Stimulated activated CD4-positive, alpha-beta T cell treated with anti-CD3 and anti-CD28 coated beads, Interleukin-1b, Interleukin-23, amount 100 ng/mL, for 24 hours (primary cell): Measurements from ENCODE around the gene C6orf136.
"Not testable (repeated sequence)": the region's sequence is repeated elsewhere in the genome, so short reads cannot be mapped to it uniquely, and the experiment has no call there.

Experiments used
- DNase-seq, 4 experiments: peaks; one replicate each; pipeline ENCODE4 v3.0.0-alpha.2; 2020; ENCODE audit warnings: low read depth in 4 of 4, low spot score in 1 of 4

C6orf136 gene

DNA sequence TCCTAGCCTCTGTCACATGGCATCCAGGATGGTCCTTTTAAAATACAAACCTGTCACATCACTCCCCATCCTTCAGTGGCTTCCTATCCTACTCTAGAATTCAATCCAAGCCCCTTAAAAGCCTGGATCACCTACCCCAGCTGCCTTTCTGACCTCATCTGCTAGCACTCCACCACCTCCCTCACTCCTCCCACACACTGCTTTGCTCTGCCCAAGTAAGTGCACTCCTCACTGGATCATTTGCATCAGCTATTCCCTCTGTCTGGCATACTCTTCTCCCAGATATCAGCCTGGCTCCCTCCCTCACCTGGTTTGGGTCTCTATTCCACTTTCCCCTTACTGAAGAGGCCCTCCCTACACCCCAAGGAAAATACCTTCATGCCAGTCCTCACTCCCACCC is 10.5 kb downstream of the C6orf136 start:
- DNase-seq: no peak

DNA sequence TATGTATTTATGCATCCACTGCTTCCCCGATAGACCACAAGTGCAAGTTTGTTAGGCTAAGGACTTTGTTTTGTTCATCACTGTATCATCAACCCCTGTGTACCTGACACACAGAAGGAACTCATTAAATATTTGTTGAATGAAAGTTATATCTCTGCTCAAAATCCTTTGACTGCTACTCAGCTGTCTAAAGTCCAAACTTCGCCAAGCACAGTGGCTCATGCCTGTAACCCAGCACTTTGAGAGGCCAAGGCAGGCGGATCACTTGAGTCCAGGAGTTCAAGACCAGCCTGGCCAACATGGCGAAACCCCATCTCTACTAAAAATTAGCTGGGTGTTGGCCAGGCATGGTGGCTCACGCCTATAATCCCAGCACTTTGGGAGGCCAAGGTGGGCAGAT is 11.0 kb downstream of the C6orf136 start:
- not testable (repeated sequence) for DNase-seq

DNA sequence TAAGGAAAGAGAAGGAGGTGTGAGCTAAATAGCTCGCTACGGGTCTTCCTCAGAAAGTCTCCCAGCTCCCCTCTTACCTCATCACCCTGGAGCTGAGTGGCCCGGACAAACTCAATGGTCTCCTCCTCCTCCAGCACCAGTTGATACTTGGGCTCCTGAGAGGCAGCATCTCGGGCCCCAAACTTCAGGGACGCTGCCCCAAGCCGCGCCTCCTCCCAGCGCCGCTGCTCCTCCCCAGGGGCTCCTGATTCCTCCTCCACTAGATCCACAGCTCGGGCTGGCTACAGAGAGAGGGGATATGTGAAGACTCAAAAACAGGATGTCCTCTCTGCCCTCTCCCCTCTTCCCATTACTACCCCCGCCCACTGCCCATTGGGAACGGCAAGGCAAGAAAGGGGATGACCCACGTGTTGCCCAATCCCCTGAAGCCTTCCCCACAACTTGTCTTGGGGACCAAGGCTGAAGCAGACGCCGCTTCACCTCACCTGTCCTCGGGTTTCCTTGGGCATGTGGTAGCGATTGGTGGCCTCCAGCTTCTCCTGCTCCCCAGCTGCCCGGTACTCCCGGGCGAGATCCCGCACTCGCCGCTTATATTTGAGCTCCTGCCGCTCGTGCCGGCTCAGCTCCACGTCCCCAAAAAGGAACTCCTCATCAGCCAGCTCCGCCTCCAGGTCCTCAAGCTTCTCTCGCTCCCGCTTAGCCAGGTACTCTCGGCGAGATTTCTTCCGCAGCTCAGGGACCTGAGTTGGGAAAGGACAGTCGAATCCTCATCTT is 18.2 kb downstream of the C6orf136 start:
- no peak for DNase-seq

GRCh38 chr6:30666300-30666699 is 19.4 kb downstream of the C6orf136 start:
- not testable (repeated sequence) for DNase-seq

GRCh38 chr6:30670760-30671527 is 24.0 kb downstream of the C6orf136 start:
- no peak for DNase-seq

DNA sequence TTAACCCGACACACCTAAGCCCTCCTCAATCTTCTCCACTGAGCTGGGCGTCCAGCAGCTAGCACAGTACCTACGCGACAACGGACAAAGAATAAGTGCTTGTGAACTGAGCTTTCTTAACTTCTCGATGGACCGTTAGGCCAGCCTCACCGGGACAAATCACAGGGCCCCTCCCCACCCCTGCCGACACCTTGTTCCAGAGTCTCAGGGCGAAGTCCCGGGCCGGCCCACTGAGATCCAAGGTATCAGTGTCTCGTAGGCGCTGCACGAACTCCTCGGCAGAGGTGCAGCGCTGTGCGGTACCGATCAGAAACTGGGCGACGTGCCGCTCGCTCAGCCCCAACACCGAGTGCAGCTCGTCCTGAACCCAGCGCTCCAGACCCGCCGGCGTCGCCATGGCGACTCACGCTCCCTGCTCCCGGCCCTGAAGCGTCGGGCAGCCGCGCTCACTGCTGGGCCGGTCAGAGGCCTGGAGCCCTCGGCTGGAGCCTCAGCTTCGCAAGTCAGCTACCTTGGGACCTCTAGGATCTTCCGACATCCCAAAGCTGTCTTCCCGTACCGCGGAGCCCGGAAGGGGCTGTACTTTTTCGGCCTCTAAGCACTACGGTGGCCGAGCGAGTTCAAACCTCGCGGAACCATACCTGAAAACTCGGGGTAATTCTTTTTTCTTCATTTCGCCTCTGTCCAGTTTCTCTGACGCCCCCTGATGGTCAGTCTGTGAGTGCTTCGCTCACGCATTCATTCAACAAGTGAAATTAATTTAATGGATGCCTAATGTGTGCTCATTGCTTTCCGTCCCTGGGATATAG is 25.7 kb downstream of the C6orf136 start, which contains the start of gene DHX16:
DHX16 (minus strand) TSS at position 562 of the 809 bp plus-strand sequence; CDS start at position 397, 165 bp downstream.
- peak; percentile 73 to 88 (median 81) for DNase-seq

DNA sequence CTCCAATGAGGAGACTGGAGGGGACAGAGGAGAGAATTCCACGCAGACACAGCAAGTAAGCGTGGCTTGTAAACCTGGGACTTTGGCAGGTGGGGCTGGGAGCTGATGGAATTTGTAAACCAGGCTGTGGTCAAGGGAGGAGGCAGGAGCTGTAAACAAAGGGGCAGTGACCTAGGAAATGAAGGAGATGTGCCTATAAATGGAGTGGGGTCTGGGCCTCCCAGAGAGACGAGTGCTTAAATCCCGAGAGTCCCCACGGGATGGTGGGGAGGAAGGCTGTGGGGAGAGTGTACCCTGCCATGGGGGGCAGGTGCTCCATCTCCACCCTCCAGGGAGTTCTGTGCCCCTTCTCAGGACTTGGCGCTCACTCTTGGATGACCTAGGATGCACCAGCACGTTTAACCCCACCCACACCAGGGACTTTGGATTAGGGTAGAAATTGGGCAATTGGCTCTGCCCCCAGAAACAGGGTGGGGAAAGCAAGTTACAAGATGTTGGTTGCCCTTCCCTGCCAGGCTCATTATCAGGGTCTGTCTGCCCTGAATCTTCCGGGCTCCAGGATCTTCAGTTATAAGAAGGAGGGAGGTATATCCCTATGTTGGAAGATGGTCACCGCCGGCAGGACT is 29.8 kb downstream of the C6orf136 start:
- no peak for DNase-seq

DNA sequence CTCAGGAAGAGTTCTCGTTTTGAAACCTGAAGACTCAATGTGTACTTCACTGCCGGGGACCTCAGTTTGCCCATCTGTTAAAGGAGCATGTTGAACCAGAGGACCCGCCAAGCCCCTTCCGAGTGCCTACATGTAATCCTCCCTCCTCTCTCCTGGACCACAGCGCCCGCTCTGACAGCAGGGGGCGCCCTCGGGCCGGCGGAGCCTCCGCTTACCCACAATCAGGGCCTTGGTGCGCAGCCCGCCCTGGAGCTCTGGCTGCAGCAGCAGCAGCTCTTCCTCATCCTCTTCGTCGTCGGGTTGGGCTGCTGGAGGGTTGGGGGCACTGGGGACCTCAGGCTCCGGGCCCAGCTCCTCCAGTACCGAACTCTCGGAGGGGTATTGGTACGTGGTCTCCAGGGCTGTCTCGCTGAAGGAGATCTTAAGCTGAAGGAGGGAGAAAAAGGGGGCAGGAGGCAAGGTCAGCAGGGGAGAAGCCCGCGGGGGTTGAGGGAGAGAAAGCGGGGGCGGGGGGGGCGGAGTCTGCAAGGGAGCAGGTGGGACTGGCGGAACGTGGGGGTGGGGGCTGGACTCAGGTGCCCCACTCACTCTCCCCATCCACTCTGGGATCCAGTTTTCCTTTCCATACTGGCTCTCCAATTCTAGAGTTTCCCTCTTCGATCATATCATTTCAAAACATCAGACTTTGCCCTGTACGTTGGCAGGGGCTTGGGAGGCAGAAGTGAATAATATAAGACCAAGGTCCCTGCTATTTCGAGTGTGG is 32.2 kb downstream of the C6orf136 start:
- DNase-seq: peak; percentile 82 to 88 (median 86)

DNA sequence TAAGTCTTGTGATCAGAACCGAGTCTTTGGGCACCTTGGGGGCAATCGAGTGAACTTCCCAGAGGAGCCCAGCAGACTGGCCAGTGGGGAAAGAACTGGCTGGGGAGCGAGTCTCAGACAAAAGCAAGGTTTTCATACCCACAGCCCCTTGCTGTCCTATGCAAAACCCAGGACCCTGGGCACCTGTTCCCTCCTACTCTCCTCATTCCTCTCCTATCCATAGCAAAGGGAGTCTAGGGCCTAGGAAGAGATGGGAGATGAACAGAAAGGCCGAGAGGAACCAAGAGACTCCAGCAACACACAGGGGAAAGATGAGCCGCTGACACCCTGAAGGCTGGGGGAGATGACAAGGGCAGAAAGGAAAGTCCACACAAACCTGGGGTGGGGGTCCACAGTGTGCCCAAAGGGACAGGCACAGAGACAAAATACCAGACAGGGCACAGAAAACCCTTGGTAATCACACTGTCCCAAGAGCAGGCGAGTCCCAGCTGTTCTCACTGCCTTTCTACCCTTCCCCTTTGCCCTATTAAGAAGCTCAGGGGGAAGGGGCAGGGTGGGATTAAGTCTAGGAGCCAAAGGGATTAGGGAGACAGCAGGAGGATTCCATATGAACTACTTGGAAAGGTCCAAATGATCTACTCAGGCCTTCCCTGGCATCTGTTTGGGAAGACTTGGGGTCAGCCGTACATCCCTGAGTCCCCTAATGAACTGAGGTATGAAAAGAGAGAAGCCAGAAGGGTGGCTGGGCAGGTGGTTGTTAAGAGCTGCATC is 33.0 kb downstream of the C6orf136 start:
- no peak for DNase-seq

GRCh38 chr6:30681766-30682142 is 34.8 kb downstream of the C6orf136 start:
- no peak for DNase-seq

DNA sequence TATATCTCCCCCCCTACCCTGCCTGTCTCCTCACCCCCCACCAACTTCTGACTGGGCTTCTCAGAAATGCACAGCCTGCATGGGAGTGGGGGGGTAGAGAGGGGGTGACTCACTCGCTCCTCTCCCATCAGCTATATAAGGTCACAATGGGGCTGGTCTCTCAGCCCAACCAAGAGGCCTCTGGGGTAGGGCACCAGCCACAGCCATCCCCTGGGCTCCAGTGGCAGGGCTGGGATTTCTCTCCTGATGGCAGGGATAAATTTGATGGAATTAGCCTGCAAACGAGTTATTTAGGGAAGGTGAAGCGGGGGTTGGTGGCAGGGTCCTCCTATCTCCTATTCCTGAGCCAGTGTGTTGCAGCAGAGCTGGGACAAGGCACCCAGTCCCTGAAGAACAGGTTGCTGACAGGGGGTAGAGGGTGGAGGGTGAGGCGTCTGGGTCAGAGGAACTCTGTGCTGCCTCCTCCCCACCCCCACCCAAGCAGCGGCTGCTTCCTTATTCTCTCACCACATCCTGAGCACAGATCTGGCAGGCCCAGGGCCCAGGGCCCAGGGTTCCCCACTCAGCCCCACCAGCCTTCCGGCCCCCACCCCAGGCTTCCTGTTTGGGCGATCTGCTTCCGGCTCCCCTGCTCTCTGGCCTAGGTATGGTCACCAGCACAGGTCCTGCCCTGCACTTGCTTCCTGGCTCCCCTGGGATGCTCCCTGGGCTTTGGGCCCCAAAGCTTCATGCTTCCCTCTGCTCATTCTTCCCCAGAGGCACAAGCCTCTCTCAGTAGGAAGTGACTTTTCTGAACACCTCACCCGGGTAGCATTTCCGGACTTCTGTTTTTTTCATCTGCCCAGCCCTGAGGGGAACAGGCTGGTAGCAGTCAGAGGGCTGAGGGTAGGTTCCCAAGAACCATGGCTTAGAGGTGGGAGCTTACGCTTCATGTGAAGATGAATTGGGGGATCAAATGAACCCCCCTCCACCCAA is 35.5 kb downstream of the C6orf136 start:
- peak in 3 of 4 experiments; percentile 63 to 81 (median 70) for DNase-seq

GRCh38 chr6:30683183-30683979 is 36.4 kb downstream of the C6orf136 start:
- DNase-seq: no peak

DNA sequence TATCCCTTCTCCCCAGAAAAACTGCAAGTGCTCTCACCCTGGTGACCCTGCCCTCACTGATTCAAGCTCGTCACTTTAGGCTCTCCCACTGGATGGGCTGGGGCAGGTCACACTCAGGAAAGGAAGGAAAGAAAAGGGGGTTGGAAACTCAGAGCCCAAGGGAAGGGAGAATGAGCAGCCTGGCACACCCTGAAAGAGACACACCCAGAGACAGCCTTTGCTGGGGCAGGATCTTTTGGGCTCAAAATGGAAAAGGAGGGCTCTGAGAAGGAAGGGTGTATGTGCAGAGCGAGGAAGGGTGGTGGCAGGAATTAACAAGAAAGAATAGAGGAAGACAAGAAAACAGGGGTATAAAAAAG is 37.0 kb downstream of the C6orf136 start:
- no peak for DNase-seq

- DNase-seq: no peak
These were observed 37.6 kb downstream of the C6orf136 start for GRCh38 chr6:30684386-30685156.

GRCh38 chr6:30685157-30686008 is 38.5 kb downstream of the C6orf136 start:
- no peak for DNase-seq
